Thyroid gland (tissue), 4 donors: ENCODE results near the gene EXOC3L1.
A peak's percentile ranks its signal among the peaks of the same experiment; 100 is the strongest.

ENCODE experiments used
- CTCF ChIP-seq, 6 experiments: fragments of 200-600 bp in 3 of 6; fragments of 450-650 bp in 3 of 6; sonication (generic) in 3 of 6; IDR thresholded peaks; one replicate each; pipeline ENCODE4 v1.5.1; 2016 to 2019; ENCODE audit warnings: antibody characterized with exemption in 6 of 6, mild to moderate bottlenecking in 2 of 6, inconsistent platforms in 1 of 6, moderate library complexity in 1 of 6
- POLR2A ChIP-seq, 2 donors: fragments of 450-650 bp; IDR thresholded peaks; one replicate each; pipeline ENCODE4 v1.6.1; 2017; ENCODE audit warnings: antibody characterized with exemption in 2 of 2, mild to moderate bottlenecking in 2 of 2, moderate library complexity in 1 of 2

GRCh38 chr16:67170949-67171649, 18.8 kb downstream of the EXOC3L1 start:
- TF ChIP-seq CTCF (IDR thresholded peaks at IDR 0.05): no peak
- peak in 1 of 2 donors; percentile 0 for TF ChIP-seq POLR2A (IDR thresholded peaks at IDR 0.05)
